HEK293T (cell line): ENCODE measurements around the gene LARP7.

ENCODE experiments used
- FOXA1 ChIP-seq: fragments of 450-650 bp; IDR thresholded peaks from 2 replicates; pipeline ENCODE4 v1.6.1; 2016; ENCODE audit warnings: mild to moderate bottlenecking
- FOXK2 ChIP-seq: fragments of 450-650 bp; IDR thresholded peaks from 2 replicates; pipeline ENCODE4 v1.6.1; 2016; ENCODE audit warnings: mild to moderate bottlenecking
- FOXM1 ChIP-seq: fragments of 450-650 bp; IDR thresholded peaks from 2 replicates; pipeline ENCODE4 v1.6.1; 2017; ENCODE audit warnings: mild to moderate bottlenecking, borderline replicate concordance
- NFRKB ChIP-seq: fragments of 450-650 bp; IDR thresholded peaks from 2 replicates; pipeline ENCODE4 v1.6.1; 2016; ENCODE audit warnings: mild to moderate bottlenecking, moderate library complexity
- SP1 ChIP-seq: fragments of 450-650 bp; IDR thresholded peaks from 2 replicates; pipeline ENCODE4 v1.6.1; 2017
- SUZ12 ChIP-seq: fragments of 450-650 bp; IDR thresholded peaks from 2 replicates; pipeline ENCODE4 v1.6.1; 2016; ENCODE audit warnings: mild to moderate bottlenecking

GRCh38 chr4:112616984-112617383 is 20.0 kb upstream of the LARP7 start:
- TF ChIP-seq SUZ12 (no peak), SP1 (no peak), FOXM1 (no peak), FOXK2 (no peak), FOXA1 (no peak), NFRKB (no peak)
